ENCODE results near the gene SWT1.

DNA sequence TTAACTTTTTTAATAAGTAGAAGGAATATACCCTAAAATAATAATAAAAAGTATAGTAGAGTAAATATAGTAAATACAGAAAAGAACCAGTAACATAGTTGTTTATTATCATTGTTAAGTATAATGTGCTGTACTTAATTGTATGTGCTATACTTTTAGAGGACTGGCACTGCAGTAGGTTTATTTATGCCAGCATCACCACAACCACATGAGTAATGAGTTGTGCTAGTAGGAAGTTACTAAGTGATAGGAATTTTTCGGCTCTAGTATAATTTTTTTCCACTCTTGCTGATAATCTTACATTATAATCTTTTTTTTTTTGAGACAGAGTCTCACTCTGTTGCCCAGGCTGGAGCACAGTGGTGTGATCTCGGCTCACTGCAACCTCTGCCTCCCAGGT is 88.5 kb downstream of the SWT1 start:
- TF ChIP-seq POLR2A (IDR thresholded peaks at IDR 0.05) (no peak), POLR2AphosphoS5 (IDR thresholded peaks at IDR 0.05; ENCODE audit: insufficient read depth in 1 of 2, low read depth in 1 of 2) (no peak)

Data from vagina (tissue), 2 donors.